Heart left ventricle (tissue), 16 donors: ENCODE measurements around the gene LDAF1. TPM values are rescaled to one million over a fixed set of nuclear protein-coding genes. Genes with fewer than 3 reads are reported as not detected.

Source experiments
- ATAC-seq, 4 donors: fragments of 200-7000 bp; cut with Tn5 transposase; one replicate each; pipeline ENCODE4 v1.9.1; 2020 to 2022; ENCODE audit warnings: moderate library complexity in 4 of 4, mild to moderate bottlenecking in 3 of 4, moderate number of reproducible peaks in 1 of 4
- DNase-seq, 5 donors: peaks; one replicate each; pipeline ENCODE4 v3.0.0-alpha.2; 2020
- H3K27ac ChIP-seq, 12 donors: fragments of 200-600 bp; sonication (generic) in 4 of 12; one replicate each; pipeline versions ENCODE4 v1.5.0 to v1.8.0; 2016 to 2022; ENCODE audit warnings: mild to moderate bottlenecking in 2 of 12
- H3K27me3 ChIP-seq, 9 donors: fragments of 200-600 bp; sonication (generic) in 2 of 9; one replicate each; pipeline versions ENCODE4 v1.5.1 to v1.8.0; 2016 to 2022; ENCODE audit warnings: mild to moderate bottlenecking in 3 of 9
- H3K36me3 ChIP-seq, 9 donors: fragments of 200-600 bp; sonication (generic) in 2 of 9; one replicate each; pipeline versions ENCODE4 v1.5.0 to v1.8.0; 2018 to 2022; ENCODE audit warnings: mild to moderate bottlenecking in 2 of 9
- H3K4me1 ChIP-seq, 12 donors: fragments of 200-600 bp; sonication (generic) in 4 of 12; one replicate each; pipeline versions ENCODE4 v1.5.0 to v1.8.0; 2016 to 2022; ENCODE audit warnings: mild to moderate bottlenecking in 3 of 12
- H3K4me3 ChIP-seq, 12 donors: fragments of 200-600 bp; sonication (generic) in 4 of 12; one replicate each; pipeline versions ENCODE4 v1.5.0 to v1.8.0; 2017 to 2022; ENCODE audit warnings: mild to moderate bottlenecking in 9 of 12, moderate library complexity in 4 of 12
- H3K9me3 ChIP-seq, 12 donors: fragments of 200-600 bp; sonication (generic) in 4 of 12; one replicate each; pipeline versions ENCODE4 v1.5.0 to v1.8.0; 2016 to 2022; ENCODE audit warnings: mild to moderate bottlenecking in 1 of 12
- POLR2A ChIP-seq, 2 donors: fragments of 450-650 bp; IDR thresholded peaks; one replicate each; pipeline ENCODE4 v1.6.1; 2017; ENCODE audit warnings: antibody characterized with exemption in 2 of 2, mild to moderate bottlenecking in 2 of 2, moderate library complexity in 2 of 2
- WGBS, 4 donors: extraction: QIAGEN DNeasy Blood & Tissue Kit in 2 of 4; methylation state at CpG; one replicate each; pipeline versions ENCODE4 v1.1.5 to v1.1.7; 2013 to 2018; 5-methylcytosine and 5-hydroxymethylcytosine counted together
- intact Hi-C, 10 donors: fragments of 100-400 bp; cut with DNase I; formaldehyde crosslinking; loops; one replicate each; pipeline versions ENCODE4 v1.11.1 to v1.14.2; 2022
- polyA plus RNA-seq, 2 donors: library from polyadenylated mRNA; stranded (reverse); fragments of 200-250 nt; gene quantifications; one replicate each; pipeline ENCODE4 v1.2.3, GENCODE V29; 2013
- total RNA-seq, 9 donors: library from RNA; depleted of rRNA in 2 of 9; stranded (reverse); fragments of >200 nt in 2 of 9; fragmentation: NEBNext Ultra II Directional in 3 of 9; extraction: Animal tissue kit (Norgen Biotek cat#: 25700) in 3 of 9; gene quantifications; one replicate each; pipeline versions ENCODE4 v1.1.0 to v1.2.4, GENCODE V29; 2016 to 2023
- TF ChIP-seq, protein P1 (sequence below), 12 donors: fragments of 200-600 bp; sonication (generic) in 4 of 12; IDR thresholded peaks; one replicate each; pipeline versions ENCODE4 v1.5.0 to v1.8.0; 2018 to 2022; ENCODE audit warnings: antibody characterized with exemption in 12 of 12, mild to moderate bottlenecking in 5 of 12
- donor health status: ischemic (EF 13 %, LVEDD 7.1; RV severe dilation, severe dysfunction).
- donor health status: healthy with polysubstance abuse.
- donor health status: DM: no; HTN: yes; CAD: no.
- donor health status: DM: no; HTN: no; CAD: no.
- donor health status: ischemic (EF 25% LVEDD 6.9; RV normal size, moderate dysfunction).
- donor health status: ischemic (EF 25% LVEDD 5.7; RV mildly dilated, moderate dysfunction).
- donor health status: healthy.
- donor health status: DM: yes; HTN: yes; CAD: no.
- donor health status: ischemic (EF 35%, LVEDD 5.7; RV mildly dilated, moderate dysfunction).
- donor health status: nonischemic (EF 11% LVEDD 7.7; RV severe dilation, severe dysfunction).
- donor health status: DM: yes; HTN: yes; CAD: no.
- donor health status: PGD.
- donor health status: ischemic (EF 29% LVEDD 5.4; RV normal size, mild dysfunction).
- donor health status: nonischemic (EF 23%, LVEDD 6.1; RV moderate dilation, normal function).

LDAF1 gene
- total and polyA plus RNA-seq, 11 donors = 31.0 to 334 (median 138) TPM

- intact Hi-C loops = loop anchor here in 1 of 10 donors (10.0 kb wide), 1 partner anchor 1035 kb away; no protein-coding TSS in a partner anchor
- Histone ChIP-seq H3K4me3 (peak overlapping the region in 11 of 12 donors; percentile 74 to 95 (median 88)), H3K36me3 (peaks cover 0 to 35% (median 20%) of the 10 kb centered on the region in 9 donors), H3K9me3 (no peaks in the 10 kb centered on the region), H3K4me1 (peaks cover 20 to 72% (median 47%) of the 10 kb centered on the region in 12 donors), H3K27ac (peak overlapping the region in 11 of 12 donors; percentile 77 to 94 (median 88)), H3K27me3 (no peaks in the 10 kb centered on the region)
- DNase-seq (no peak), ATAC-seq (no peak)
- 33 to 51% (median 46%) methylated on average over 1 of the region's 1 CpG for WGBS, 4 donors
- TF ChIP-seq POLR2A (IDR thresholded peaks at IDR 0.05) = no peak
- TF ChIP-seq, protein P1, sequence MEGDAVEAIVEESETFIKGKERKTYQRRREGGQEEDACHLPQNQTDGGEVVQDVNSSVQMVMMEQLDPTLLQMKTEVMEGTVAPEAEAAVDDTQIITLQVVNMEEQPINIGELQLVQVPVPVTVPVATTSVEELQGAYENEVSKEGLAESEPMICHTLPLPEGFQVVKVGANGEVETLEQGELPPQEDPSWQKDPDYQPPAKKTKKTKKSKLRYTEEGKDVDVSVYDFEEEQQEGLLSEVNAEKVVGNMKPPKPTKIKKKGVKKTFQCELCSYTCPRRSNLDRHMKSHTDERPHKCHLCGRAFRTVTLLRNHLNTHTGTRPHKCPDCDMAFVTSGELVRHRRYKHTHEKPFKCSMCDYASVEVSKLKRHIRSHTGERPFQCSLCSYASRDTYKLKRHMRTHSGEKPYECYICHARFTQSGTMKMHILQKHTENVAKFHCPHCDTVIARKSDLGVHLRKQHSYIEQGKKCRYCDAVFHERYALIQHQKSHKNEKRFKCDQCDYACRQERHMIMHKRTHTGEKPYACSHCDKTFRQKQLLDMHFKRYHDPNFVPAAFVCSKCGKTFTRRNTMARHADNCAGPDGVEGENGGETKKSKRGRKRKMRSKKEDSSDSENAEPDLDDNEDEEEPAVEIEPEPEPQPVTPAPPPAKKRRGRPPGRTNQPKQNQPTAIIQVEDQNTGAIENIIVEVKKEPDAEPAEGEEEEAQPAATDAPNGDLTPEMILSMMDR (IDR thresholded peaks at IDR 0.05) = no peak
Measured at GRCh38 chr16:21160276-21160675, 1.8 kb downstream of the LDAF1 start.

GRCh38 chr16:21161211-21161610, 2.7 kb downstream of the LDAF1 start:
- ATAC-seq = peak; percentile 14 to 35 (median 20)
- Histone ChIP-seq H3K4me1 (peaks cover 20 to 72% (median 47%) of the 10 kb centered on the region in 12 donors), H3K4me3 (peak overlapping the region in 9 of 12 donors; percentile 5 to 95 (median 88)), H3K9me3 (no peaks in the 10 kb centered on the region), H3K27me3 (no peaks in the 10 kb centered on the region), H3K27ac (peak overlapping the region in 11 of 12 donors; percentile 43 to 94 (median 88)), H3K36me3 (peaks cover 0 to 44% (median 29%) of the 10 kb centered on the region in 9 donors)
- intact Hi-C loops = loop anchor here in 1 of 10 donors (10.0 kb wide), 1 partner anchor 1034 kb away; no protein-coding TSS in a partner anchor
- TF ChIP-seq, protein P1 (IDR thresholded peaks at IDR 0.05) = no peak
- TF ChIP-seq POLR2A (IDR thresholded peaks at IDR 0.05) = peak in 1 of 2 donors; percentile 46
- peak in 1 of 5 donors; percentile 40 for DNase-seq
- WGBS, 4 donors = 40 to 52% (median 48%) methylated on average over 2 of the region's 2 CpGs

- ATAC-seq (peak in 2 of 4 donors; percentile 11 to 25), DNase-seq (peak; percentile 62 to 88 (median 72))
- TF ChIP-seq, protein P1 (IDR thresholded peaks at IDR 0.05) = no peak
- TF ChIP-seq POLR2A (IDR thresholded peaks at IDR 0.05) = no peak
- H3K27me3 ChIP-seq = no peaks in the 10 kb centered on the region
- peaks cover 16 to 64% (median 46%) of the 10 kb centered on the region in 12 donors for H3K4me1 ChIP-seq
- H3K9me3 ChIP-seq = no peaks in the 10 kb centered on the region
- H3K4me3 ChIP-seq = peak overlapping the region in 6 of 12 donors; percentile 1 to 40 (median 13)
- 17 to 21% (median 19%) methylated on average over 7 of the region's 7 CpGs for WGBS, 4 donors
- peaks cover 0 to 56% (median 41%) of the 10 kb centered on the region in 9 donors for H3K36me3 ChIP-seq
- intact Hi-C loops = loop anchor here in 1 of 10 donors (10.0 kb wide), 1 partner anchor 1032 kb away; no protein-coding TSS in a partner anchor
- peak overlapping the region; percentile 6 to 94 (median 71) for H3K27ac ChIP-seq
Measured at GRCh38 chr16:21162661-21163151, 4.2 kb downstream of the LDAF1 start.

GRCh38 chr16:21163576-21163975, 5.1 kb downstream of the LDAF1 start:
- 73 to 83% (median 78%) methylated on average over 4 of the region's 4 CpGs for WGBS, 4 donors
- Histone ChIP-seq H3K4me3 (peak overlapping the region in 1 of 12 donors; percentile 2), H3K4me1 (peaks cover 11 to 58% (median 41%) of the 10 kb centered on the region in 12 donors), H3K27ac (peak overlapping the region; percentile 6 to 94 (median 71)), H3K36me3 (peaks cover 0 to 58% (median 41%) of the 10 kb centered on the region in 9 donors), H3K27me3 (no peaks in the 10 kb centered on the region), H3K9me3 (no peaks in the 10 kb centered on the region)
- no peak for TF ChIP-seq POLR2A (IDR thresholded peaks at IDR 0.05)
- TF ChIP-seq, protein P1 (IDR thresholded peaks at IDR 0.05) = no peak
- intact Hi-C loops = loop anchor here in 1 of 10 donors (10.0 kb wide), 1 partner anchor 1031 kb away; no protein-coding TSS in a partner anchor
- ATAC-seq = no peak
- no peak for DNase-seq
